Measurements from ENCODE around the gene ZNF784.

DNA sequence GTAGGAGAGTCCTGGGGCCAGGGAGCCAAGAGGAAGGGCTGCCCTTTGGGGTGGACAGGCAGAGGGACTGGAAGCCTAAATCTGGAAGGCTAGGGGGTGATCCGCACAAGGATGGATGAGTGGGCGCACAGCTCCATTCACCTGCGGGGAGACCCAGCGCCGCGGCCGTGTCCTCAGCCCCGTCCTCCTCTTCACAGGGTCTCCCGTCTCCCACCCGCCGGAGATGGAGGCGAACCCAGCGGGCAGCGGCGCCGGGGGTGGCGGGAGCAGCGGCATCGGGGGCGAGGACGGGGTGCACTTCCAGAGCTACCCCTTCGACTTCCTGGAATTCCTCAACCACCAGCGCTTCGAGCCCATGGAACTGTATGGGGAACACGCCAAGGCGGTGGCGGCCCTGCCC, 11.0 kb downstream of the ZNF784 start:
- TF ChIP-seq, protein P1, sequence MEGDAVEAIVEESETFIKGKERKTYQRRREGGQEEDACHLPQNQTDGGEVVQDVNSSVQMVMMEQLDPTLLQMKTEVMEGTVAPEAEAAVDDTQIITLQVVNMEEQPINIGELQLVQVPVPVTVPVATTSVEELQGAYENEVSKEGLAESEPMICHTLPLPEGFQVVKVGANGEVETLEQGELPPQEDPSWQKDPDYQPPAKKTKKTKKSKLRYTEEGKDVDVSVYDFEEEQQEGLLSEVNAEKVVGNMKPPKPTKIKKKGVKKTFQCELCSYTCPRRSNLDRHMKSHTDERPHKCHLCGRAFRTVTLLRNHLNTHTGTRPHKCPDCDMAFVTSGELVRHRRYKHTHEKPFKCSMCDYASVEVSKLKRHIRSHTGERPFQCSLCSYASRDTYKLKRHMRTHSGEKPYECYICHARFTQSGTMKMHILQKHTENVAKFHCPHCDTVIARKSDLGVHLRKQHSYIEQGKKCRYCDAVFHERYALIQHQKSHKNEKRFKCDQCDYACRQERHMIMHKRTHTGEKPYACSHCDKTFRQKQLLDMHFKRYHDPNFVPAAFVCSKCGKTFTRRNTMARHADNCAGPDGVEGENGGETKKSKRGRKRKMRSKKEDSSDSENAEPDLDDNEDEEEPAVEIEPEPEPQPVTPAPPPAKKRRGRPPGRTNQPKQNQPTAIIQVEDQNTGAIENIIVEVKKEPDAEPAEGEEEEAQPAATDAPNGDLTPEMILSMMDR (IDR thresholded peaks at IDR 0.05; ENCODE audit: low read depth, low read length, poor library complexity, severe bottlenecking): no peak
- TF ChIP-seq EZH2phosphoT487 (IDR thresholded peaks at IDR 0.05; ENCODE audit: borderline replicate concordance, low read length): no peak

Data from DOHH2 (cell line).